Stimulated activated CD8-positive, alpha-beta memory T cell treated with anti-CD3 and anti-CD28 coated beads, Interleukin-7, amount 100 ng/mL, for 4 hours (primary cell): ENCODE data around the gene PPP4C.
"Not testable (repeated sequence)": the region's sequence is repeated elsewhere in the genome, so short reads cannot be mapped to it uniquely, and the experiment has no call there.

Source experiments
- DNase-seq, 2 donors: peaks; one replicate each; pipeline ENCODE4 v3.0.0-alpha.2; 2020; ENCODE audit warnings: low read depth in 2 of 2

Gene PPP4C

DNA sequence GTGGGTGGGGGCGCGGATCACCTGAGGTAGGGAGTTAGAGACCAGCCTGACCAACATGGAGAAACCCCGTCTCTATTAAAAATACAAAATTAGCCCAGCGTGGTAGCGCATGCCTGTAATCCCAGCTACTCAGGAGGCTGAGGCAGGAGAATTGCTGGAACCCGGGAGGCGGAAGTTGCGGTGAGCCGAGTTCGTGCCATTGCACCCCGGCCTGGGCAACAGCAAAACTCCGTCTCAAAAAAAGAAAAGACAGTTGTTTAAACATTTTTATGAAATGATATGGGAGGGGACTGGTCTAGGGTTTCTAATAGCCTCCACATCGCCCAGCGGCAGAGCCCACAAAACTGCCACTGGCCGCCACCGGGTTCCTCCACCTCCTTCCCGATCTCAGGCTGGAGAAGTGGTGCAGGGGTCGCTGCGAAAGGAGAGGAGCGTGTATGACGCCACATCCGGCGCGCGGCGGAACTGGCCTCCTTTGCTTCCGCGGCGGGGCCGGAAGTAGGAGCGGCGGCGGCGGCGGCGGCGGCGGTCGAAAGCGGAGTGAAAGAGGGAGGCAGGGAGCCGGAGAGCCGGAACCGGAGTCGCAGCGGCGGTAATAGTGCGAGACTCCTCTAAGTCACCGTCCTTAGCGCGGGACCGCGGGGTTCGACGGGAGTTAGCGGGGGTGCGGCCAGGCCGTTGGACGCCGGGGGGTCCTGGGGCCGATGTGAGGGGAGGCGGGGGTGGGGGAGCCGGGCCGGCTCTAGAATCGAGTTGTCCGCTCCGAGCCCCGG lies at the start of gene PPP4C:
Gene PPP4C (plus strand): TSS at position 492 of the 773 bp plus-strand sequence. CDS start 384 bp downstream, outside the sequence.
- peak; percentile 69 to 84 for DNase-seq

DNA sequence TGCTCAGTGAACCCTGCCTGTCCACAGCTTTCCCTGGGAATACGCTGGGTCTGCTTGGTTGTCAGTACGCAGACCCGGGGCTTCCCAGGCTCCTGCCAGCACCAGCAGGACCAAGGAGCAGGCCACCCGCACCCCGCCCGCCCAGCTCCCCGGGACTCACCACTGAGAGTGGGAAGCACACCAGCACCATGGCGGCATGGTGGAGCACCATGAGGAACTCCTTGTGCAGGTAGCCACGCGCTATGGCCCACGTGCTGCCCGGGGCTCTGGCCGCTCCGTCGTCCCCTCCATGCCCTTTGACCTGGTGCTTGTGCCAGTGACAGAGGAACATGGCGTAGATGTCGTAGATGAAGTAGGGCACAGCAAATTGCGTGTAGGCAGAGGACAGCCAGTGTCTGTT lies 49.3 kb upstream of the PPP4C start:
- DNase-seq, result no peak

DNA sequence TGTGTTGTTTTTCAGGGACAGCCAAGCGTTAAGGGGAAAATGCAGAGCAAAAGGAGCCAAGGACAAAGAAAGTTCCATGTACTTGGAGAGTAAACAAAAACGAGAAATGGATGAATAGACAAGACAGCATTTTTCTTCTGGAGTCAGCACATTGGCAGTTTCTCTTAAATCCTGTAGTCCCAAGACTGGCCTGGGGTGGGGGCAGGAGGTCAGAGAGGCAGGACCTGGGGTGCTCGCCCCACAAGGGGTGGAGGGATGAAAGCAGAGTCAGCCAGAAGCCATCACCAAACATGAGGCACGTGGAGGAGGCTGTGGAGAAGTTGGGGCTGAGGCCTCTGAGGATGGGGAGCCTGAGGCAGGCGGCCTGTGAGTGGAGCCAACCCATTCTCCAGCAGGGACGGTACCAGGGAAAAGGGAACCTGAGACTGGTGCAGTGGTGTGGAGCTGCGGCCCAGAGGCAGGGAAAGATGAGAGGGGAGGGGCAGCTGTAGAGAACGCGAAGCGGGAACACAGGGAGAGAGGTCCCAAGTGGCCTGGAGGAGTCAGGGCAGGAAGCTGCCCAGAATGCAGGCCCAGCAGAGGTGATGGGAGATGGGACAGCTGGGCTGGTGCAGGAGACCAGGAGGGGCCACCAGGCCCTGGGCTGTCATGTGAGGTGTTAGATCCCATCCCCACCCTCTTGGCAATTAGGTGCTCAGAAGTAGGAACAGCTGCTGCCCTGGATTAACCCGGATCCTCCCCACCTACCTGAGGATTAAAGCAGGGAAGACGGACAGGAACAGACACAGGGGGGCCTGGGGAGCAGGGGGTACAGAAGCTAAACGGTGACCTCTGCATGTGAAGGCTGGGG lies 48.0 kb upstream of the PPP4C start:
- no peak for DNase-seq

DNA sequence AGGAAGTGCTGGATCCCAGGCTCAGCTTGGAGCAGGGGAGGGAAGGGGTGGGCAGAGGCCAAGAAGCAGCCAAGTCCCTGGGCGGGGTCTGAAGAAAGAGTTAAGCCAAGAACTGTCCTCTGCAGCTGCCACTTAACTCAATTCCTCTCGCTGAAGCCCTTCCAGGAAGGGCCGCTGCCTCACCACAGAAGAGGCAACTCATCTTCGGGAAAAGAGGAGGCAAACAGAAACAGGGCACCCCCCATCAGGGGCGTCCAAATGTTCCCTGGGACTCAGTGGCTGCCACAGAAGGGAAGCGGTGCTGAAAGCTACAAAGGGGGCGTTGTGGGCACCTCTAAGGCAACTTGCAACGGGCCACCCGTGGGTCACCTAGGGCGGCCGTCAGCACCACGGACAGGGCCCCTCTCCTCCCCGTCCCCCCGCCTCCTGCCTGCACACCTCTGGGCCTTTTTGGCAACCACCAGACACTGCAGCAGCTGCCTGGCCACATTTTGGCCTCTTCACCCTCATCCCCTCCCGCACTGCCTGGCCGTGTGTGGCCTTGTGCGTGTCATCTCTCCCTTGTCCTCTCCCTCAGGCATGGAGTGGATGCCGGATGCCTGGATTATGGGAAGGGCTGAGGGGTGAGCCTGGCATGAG lies 47.2 kb upstream of the PPP4C start:
- no peak for DNase-seq

DNA sequence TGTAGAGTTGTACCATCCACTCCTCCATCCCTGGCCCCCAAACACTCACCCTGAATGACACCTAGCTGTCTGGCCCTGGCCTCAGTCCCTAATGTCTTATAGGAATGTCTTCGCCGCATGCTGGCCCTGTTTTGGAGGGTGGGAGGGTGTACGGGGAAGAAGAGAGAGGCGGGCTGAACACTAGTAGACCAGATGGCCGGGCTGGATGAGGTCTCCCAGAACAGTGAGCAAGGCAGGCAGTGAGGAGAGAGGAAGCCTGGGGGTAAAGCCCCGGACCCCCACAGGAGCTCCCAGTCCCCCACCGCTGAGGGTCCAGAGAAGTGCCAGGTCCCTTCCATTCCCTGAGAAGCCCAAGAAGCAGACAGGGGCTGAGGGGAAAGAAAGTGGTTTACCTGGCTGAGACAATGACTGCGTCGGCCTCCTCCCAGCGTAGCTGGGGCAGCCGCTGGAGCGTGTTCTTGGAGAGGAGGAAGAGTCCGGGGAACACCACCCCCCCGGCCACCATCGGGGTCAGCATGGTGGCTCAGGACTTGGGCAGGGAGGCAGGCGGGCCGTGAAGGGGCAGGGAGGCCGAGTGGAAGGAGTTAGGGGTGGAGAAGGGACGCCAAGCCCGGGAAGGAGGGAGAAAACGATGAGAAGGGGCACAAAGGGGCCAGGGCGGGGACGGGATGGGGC lies 45.6 kb upstream of the PPP4C start:
- DNase-seq, result no peak

DNA sequence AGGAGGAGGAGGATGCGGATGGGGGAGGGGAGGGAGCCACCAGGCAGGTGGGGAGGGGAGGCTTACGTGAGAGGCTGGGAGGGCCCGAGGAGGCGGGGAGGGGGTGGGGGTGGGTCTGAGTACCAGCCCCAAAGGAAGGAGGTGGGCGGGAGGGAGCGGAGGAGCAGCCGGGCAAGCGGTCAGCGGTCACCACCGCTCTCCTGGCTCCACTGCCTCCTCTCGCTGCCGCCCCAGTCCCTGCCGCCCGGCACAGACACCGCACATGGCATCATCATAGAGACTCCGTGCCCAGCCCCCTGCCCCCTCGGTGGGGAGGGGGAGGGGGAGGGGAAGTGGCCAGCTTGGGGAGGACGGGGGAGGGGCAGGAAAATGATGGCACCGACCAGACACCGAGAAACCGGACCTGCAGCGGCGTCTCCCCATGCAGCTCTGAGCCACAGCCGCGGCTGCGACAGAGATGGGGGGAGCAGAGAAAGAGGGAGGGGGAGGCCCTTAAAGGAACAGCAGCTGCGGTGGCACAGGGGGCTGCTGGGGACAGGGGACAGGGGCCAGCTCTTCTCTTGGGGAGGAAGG lies 44.9 kb upstream of the PPP4C start, which contains the start of gene TLCD3B:
Gene TLCD3B (minus strand): TSS at position 431 of the 573 bp plus-strand sequence. CDS start 744 bp downstream, outside the sequence.
- DNase-seq, result no peak

DNA sequence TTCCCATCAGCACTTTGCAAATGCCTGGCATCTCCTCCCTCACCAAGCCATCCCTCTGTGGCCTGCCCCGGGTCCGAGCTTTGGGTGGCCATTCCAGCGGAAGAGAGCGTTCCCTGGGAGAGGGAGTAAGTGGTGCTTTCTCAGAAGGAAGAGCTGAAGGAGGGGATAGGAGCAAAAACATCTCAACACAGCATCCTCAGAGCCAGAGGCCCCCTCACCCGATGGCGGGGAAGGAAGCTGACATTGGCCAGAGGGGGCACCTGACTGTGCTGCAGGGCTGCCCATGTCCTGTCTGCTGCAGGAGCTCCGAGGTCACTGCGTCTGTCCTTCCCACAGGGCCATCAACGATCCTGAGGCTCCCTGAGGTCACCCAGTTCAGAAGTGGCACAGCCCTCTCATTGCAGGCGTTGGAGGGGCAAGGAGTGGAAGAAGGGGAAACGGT lies 44.3 kb upstream of the PPP4C start:
- DNase-seq, result no peak

DNA sequence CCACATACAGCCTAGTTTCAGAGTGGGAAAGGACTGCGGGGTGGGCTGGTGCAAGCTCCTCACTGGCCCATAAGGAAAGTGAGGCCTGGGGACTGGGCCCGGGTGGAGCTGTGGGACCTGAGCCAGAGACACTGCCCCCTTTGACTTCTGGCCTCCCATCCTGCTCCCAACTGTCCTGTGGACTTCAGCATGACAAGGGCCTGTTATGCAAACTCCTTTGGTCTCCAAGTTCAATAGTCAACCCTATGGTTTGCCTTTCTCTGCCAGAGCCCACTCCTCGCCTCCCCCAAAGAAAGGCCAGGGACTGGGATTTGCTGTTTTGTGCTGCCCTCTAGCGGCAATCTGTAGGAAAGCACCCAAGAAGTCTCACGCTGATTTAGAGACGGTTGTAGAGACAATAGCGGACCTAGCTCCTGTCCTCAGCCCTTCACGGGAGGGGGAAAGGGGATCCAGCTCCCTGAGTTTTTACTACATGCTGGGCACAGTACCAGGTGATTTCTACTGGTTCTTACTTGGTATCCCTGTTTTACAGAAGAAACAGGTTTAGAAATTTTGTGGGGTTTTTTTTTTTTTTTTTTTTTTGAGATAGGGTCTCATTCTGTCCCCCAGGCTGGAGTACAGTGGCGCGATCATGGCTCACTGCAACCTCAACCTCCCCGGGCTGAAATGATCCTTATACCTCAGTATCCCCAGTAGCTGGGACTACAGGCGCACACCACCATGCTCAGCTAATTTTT lies 43.5 kb upstream of the PPP4C start:
- DNase-seq, result peak; percentile 17 to 41

DNA sequence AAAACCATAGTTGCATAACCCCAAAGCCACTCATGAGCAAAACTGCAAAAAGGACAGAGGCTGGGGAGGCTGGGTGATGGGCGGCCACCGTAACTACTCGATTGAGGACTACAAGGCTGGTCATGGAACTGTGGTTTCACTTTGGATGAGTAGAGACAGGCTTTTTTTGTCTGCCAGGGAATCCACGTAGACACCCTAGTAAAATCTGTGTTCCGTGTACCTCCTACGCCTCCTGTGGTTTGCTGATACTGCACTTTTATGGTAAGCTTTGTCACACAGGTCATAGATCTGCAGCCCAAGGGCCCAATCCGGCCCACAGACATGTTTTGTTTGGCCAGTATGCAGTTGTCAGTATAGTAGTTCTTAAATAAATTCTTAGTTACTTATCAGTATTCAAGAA lies 42.5 kb upstream of the PPP4C start:
- no peak for DNase-seq

DNA sequence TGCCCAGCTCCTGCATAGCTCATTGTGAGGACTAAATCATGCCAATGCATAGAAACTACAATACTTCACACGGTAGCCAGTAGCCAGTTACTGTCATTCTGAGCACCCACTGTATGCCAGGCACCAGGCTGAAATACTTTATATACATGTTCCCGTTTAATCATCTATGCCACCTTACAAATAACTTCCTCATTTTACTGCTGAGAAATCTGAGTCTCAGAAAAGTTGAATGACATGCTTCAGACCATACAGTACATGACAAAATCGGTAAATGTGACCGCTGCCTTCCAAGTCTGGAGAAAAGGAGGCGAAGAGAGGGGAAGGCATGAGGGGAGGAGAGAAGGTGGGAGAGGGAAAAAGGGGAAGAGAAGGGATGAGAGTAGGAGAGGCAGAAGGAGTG lies 35.6 kb upstream of the PPP4C start:
- DNase-seq, result no peak

DNA sequence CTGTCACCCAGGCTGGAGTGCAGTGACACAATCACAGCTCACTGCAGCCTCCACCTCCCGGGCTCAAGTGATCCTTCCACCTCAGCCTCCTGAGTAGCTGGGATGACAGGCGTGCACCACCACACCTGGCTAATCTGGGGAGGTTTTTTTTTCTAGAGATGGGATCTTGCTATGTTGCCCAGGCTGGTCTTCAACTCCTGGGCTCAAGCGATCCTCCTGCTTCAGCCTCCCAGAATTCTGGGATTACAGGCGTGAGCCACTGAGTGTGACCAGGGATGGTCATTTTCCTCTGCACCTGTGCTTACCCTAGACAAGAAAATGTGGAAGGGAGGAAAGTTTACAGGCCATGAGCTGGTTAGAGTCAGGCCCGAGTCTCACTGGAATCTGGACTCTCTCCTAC lies 35.1 kb upstream of the PPP4C start:
- DNase-seq, result not testable (repeated sequence)

DNA sequence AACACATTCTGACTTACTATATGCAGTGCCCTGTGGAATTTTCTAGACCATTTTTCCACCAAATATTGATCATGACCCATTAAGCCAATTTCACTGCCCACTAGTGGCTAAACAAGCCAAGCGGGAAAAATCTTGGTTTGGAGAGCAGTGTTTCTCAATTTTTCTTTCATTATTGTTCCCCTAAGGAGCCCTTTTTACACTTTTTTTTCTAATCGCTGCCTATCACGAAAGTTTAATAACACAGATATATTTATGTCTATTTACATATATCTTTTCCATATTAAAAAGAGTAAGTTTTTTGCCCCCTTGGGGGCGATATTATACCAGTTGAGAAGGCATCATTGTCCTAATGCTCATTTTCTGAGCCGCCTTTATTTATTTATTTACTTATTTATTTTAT lies 34.0 kb upstream of the PPP4C start:
- no peak for DNase-seq

DNA sequence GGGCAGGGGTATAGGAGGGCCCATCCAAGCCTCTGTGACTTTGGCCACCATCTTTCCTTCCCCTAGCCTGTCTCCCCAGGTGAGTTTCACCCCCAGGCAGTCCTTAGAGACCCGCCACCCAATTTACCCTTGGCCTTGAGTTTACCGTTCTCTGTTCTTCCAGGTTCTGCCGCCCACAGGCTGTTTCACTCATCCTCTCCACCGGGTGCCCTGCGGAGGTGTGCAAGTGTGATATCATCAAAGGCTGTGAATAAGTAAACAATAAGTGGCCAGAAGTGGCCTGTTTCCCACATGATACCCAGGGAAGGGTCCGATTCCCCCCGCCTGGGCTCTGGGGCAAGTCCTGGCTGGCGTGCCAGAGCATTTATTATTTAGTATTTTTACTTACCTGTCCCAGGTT lies 29.6 kb upstream of the PPP4C start:
- DNase-seq, result no peak

DNA sequence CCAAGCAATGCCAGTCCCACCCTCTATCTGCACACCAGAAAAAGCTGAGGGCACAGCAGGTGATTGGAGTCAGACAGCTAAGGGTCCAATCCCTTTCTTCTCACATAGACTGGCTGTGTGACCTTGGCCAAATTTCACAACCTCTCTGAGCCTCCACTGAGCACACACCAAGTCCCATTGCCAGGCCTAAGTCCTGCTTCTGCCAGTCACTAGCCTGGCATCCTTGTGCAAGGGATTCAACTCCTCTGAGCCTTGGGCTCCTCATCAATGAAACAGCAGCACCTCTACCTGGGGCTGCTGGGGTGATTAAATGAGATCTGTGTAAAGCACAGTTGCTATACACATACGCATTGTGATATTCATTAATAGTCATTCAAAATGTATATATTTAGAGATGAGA lies 29.2 kb upstream of the PPP4C start:
- no peak for DNase-seq

DNA sequence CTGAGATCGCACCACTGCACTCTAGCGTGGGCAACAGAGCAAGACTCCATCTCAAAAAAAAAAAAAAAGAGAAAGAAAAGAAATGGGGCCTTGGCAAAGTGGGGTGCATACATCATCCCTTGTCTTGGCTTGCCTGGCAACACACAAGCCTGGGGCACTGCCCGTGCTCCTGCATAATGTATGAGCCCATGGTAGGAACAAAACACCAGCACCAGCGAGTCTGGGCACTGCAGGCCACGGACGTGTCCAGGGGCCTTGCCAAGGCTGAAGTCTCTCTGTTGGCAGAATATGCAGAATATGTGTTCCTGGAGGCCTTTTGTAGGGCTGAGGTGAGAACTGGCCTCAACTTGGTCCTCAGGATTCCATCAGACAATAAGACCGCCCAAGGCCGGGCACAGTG lies 25.9 kb upstream of the PPP4C start:
- DNase-seq, result no peak

DNA sequence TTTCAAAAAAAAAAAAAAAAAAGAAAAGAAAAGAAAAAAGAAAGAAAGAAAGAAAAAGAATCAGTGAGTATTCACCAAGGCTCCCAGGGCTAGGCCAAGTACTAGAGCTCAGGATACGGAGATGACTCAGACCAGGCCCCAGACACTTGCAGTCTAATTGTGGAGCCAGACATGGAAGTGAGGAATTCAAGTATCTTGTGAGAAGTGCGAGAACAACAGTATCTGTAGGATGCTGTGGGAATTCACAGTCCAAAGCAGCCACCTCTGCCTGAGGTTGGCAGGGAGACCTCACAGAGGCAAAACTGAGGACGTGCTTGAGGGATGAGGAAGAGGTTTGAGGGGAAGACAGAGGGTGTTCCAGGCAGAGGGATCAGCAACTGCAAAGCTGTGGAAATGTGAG lies 24.3 kb upstream of the PPP4C start:
- DNase-seq, result no peak

DNA sequence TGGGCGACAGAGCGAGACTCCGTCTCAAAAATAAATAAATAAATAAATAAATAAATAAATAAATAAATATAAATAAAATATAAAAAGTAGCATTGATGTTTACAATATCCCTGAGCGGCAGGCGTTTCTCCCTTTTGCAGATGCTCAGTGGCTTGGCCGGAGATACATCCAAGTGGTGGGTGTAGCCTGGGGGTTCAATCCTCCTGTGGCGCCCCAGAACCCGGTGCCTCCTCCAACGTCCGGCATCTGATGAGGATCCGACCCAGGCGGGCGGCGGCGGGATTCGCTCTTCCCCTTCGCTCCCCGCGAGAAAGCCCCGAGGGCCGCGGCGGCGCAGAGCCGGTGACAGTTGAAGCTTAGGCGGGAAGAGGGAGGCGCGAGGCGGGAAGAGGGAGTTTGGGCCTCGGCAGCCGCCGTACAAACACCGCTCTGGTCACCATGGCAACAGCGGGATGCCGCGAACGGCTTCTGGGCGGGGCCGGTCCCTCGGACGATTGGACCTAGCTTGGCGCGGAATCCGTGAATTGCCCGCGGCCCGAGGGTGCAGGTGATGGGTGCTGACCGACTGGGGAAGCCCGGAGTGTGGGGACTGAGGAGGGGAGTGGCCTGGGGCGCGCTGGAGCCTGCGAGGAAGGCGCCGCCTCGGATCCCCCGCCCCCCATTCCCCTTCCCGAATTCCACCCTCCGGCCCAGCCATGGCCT lies 23.0 kb upstream of the PPP4C start:
- DNase-seq, result peak; percentile 82 to 85

DNA sequence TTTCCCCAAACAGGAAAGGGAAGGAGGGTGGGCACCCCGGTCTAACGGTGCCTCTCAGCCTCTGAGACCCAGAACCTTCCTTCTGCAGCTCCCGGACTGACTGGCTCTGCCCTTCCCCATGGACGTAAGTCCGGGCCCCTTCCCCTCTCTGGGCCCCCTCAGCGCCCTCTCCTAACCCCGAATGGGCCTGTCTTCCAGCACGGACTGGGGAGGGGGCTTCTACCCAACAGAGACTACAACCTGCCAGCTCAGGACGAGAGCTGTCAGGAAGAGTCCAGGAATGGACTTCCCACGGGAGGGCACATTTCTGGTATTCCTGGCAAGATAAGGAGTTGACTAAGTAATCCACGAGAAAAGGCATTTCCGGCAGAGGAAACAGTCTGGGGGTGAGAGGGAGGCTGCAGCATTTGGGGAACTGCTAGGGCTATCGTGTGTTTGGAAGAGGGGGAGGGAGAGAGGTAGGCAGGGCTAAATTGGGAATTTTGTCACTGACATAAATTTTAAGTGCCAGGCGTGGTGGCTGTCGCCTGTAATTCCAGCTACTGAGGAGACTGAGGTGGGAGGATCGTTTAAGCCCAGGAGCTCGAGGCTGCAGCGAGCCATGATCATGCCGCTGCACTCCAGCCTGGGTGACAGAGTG lies 22.3 kb upstream of the PPP4C start:
- DNase-seq, result no peak

DNA sequence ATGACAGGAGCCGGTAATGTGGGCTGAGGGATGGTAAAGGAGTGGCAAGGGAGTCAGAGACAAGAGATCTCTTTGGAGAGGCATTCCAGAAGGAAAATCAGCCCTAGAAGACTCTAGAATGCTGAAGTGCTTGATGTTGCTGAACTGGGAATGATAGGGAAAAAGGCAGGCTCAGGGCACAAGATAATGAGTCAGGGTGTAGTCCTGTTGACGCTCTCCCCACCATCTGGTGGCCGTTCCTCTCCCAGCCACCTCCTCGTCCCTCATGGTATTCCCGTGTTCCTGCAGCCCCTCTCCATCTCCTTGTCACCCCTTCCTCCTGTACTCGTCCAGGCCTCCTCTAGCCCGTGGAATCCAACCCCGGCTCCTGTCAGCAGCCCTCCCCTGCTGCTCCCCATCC lies 21.3 kb upstream of the PPP4C start:
- no peak for DNase-seq
